SK-N-SH (cell line): Measurements from ENCODE around the gene KYAT1. TPM values are rescaled to one million over a fixed set of nuclear protein-coding genes. Genes with fewer than 3 reads are reported as not detected.

Source experiments
- CTCF ChIA-PET: fragments of 300-600, 350-600 bp; formaldehyde crosslinking; extraction: SDS; loops from one replicate; lab custom pipeline; 2021; lab: Yijun Ruan, JAX
- POLR2A ChIA-PET: fragments of 350-600 bp; sonication (Branson Sonifier 250); formaldehyde crosslinking; extraction: SDS; loops from one replicate; lab custom pipeline; 2020; ENCODE audit warnings: antibody characterized with exemption, inconsistent platforms; lab: Yijun Ruan, JAX
- DNase-seq: peaks from one replicate; pipeline ENCODE4 v3.0.0; 2012
- H2AFZ ChIP-seq: fragments of 200-600 bp; sonication (generic); 2 replicates; pipeline ENCODE4 v1.8.1; 2016; ENCODE audit warnings: antibody characterized with exemption, mild to moderate bottlenecking, low read depth
- H3F3A ChIP-seq: fragments of 200-600 bp; sonication (generic); replicated peaks from 2 replicates; pipeline ENCODE3; 2016; ENCODE audit warnings: antibody characterized with exemption, mild to moderate bottlenecking; ENCODE audit not compliant: insufficient read depth
- H3K27ac ChIP-seq, 2 experiments: fragments of 200-500 bp in 1 of 2; fragments of 200-600 bp in 1 of 2; sonication (Bioruptor generic) in 1 of 2; sonication (generic), shearing (Covaris generic) in 1 of 2; 2 replicates each; pipeline versions ENCODE4 v1.5.1 to v1.6.1; 2014 to 2016; ENCODE audit warnings: low read depth in 2 of 2, inconsistent platforms in 1 of 2, low read length in 1 of 2, mild to moderate bottlenecking in 1 of 2, mixed read lengths in 1 of 2
- H3K27me3 ChIP-seq: fragments of 200-600 bp; sonication (generic), shearing (Covaris generic); 2 replicates; pipeline ENCODE4 v1.6.1; 2016; ENCODE audit warnings: mixed run types; ENCODE audit not compliant: insufficient read depth
- H3K36me3 ChIP-seq, 2 experiments: fragments of 200-500 bp in 1 of 2; fragments of 200-600 bp in 1 of 2; sonication (Bioruptor generic) in 1 of 2; sonication (generic) in 1 of 2; replicated peaks in 1 of 2; 2 replicates each; pipeline versions ENCODE3 to v1.5.1; 2014 to 2016; ENCODE audit warnings: low read length in 1 of 2, mild to moderate bottlenecking in 1 of 2; ENCODE audit not compliant: insufficient read depth in 2 of 2, control insufficient read depth in 1 of 2
- H3K4me1 ChIP-seq, 2 experiments: fragments of 200-500 bp in 1 of 2; fragments of 200-600 bp in 1 of 2; sonication (Bioruptor generic) in 1 of 2; sonication (generic), shearing (Covaris generic) in 1 of 2; 2 replicates each; pipeline versions ENCODE4 v1.5.1 to v1.6.1; 2014 to 2016; ENCODE audit warnings: low read depth in 1 of 2, low read length in 1 of 2, mixed run types in 1 of 2; ENCODE audit not compliant: insufficient read depth in 2 of 2, control insufficient read depth in 1 of 2
- H3K4me2 ChIP-seq: fragments of 200-600 bp; sonication (generic), shearing (Covaris generic); 2 replicates; pipeline ENCODE4 v1.6.1; 2017; ENCODE audit warnings: mixed run types
- H3K4me3 ChIP-seq, 2 experiments: fragments of 200-500 bp in 1 of 2; fragments of 200-600 bp in 1 of 2; sonication (Bioruptor generic) in 1 of 2; sonication (generic), shearing (Covaris generic) in 1 of 2; 2 replicates each; pipeline versions ENCODE4 v1.5.1 to v1.8.1; 2014 to 2016; ENCODE audit warnings: low read depth in 2 of 2, inconsistent platforms in 1 of 2, low read length in 1 of 2, mild to moderate bottlenecking in 1 of 2, mixed read lengths in 1 of 2, moderate library complexity in 1 of 2
- H3K79me2 ChIP-seq: fragments of 200-600 bp; sonication (generic); 2 replicates; pipeline ENCODE4 v1.8.1; 2017; ENCODE audit warnings: mild to moderate bottlenecking; ENCODE audit not compliant: insufficient read depth
- H3K9ac ChIP-seq: fragments of 200-600 bp; sonication (generic); 2 replicates; pipeline ENCODE4 v1.6.1; 2017; ENCODE audit warnings: mixed run types
- H3K9me2 ChIP-seq: fragments of 200-600 bp; sonication (generic); 2 replicates; pipeline ENCODE4 v1.6.1; 2017; ENCODE audit warnings: mixed run types
- H3K9me3 ChIP-seq: fragments of 200-600 bp; sonication (generic); 2 replicates; pipeline ENCODE4 v1.6.1; 2017; ENCODE audit warnings: mixed run types, mild to moderate bottlenecking, moderate library complexity
- H4K20me1 ChIP-seq: fragments of 200-600 bp; sonication (generic); 2 replicates; pipeline ENCODE4 v1.6.1; 2017; ENCODE audit warnings: mild to moderate bottlenecking, mixed run types; ENCODE audit not compliant: insufficient read depth
- ELF1 ChIP-seq: IDR thresholded peaks from 2 replicates; pipeline ENCODE4 v1.4.0; 2012
- EP300 ChIP-seq, 2 experiments: IDR thresholded peaks; 2 replicates each; pipeline versions ENCODE4 v1.4.0 to v1.6.1; 2012; ENCODE audit warnings: borderline replicate concordance in 1 of 2, low read depth in 1 of 2, low read length in 1 of 2
- FOXJ3 ChIP-seq: sonication (generic); formaldehyde crosslinking; IDR thresholded peaks from 2 replicates; pipeline ENCODE4 v1.5.1; 2020; ENCODE audit warnings: mild to moderate bottlenecking, missing genetic modification reagents
- FOXM1 ChIP-seq: IDR thresholded peaks from 2 replicates; pipeline ENCODE4 v1.4.0; 2012; ENCODE audit warnings: low read depth, mild to moderate bottlenecking
- GABPA ChIP-seq: IDR thresholded peaks from 2 replicates; pipeline ENCODE4 v1.4.0; 2012; ENCODE audit warnings: low read depth, mild to moderate bottlenecking
- GATA2 ChIP-seq: sonication (generic); formaldehyde crosslinking; IDR thresholded peaks from 2 replicates; pipeline ENCODE4 v1.5.0; 2020; ENCODE audit warnings: mild to moderate bottlenecking, missing genetic modification reagents
- MEF2A ChIP-seq: IDR thresholded peaks from 2 replicates; pipeline ENCODE4 v1.4.0; 2012; ENCODE audit warnings: low read depth, borderline replicate concordance
- POLR2AphosphoS5 ChIP-seq: IDR thresholded peaks from 2 replicates; pipeline ENCODE4 v1.6.1; 2012; ENCODE audit warnings: low read depth, low read length
- RAD21 ChIP-seq: IDR thresholded peaks from 2 replicates; pipeline ENCODE4 v1.6.1; 2012; ENCODE audit warnings: mild to moderate bottlenecking, low read length
- RCOR1 ChIP-seq: fragments of 150-350 bp; IDR thresholded peaks from 2 replicates; pipeline ENCODE4 v1.6.1; 2017; ENCODE audit warnings: antibody characterized with exemption, low read length
- RFX5 ChIP-seq: IDR thresholded peaks from 2 replicates; pipeline ENCODE4 v1.6.1; 2012; ENCODE audit warnings: mild to moderate bottlenecking, improper control_type of control experiment, low read length
- RXRA ChIP-seq: IDR thresholded peaks from 2 replicates; pipeline ENCODE4 v1.4.0; 2012; ENCODE audit warnings: low read depth, mild to moderate bottlenecking, borderline replicate concordance
- SIN3A ChIP-seq: IDR thresholded peaks from 2 replicates; pipeline ENCODE4 v1.6.1; 2012; ENCODE audit warnings: low read depth, mild to moderate bottlenecking, low read length, moderate library complexity, borderline replicate concordance
- TCF12 ChIP-seq: IDR thresholded peaks from 2 replicates; pipeline ENCODE4 v1.4.0; 2012
- TEAD4 ChIP-seq: IDR thresholded peaks from 2 replicates; pipeline ENCODE4 v1.4.0; 2012; ENCODE audit warnings: mild to moderate bottlenecking, borderline replicate concordance; ENCODE audit not compliant: insufficient read depth
- YY1 ChIP-seq: IDR thresholded peaks from 2 replicates; pipeline ENCODE4 v1.4.0; 2012; ENCODE audit warnings: low read depth, mild to moderate bottlenecking
- WGBS: methylation state at CpG from one replicate; pipeline ENCODE4 v1.1.6; 2017; ENCODE audit warnings: low lambda C conversion rate; 5-methylcytosine and 5-hydroxymethylcytosine counted together
- polyA plus RNA-seq, 3 experiments: library from polyadenylated mRNA; depleted of rRNA; stranded (reverse); fragments of >200 nt; gene quantifications; 2 replicates each; pipeline ENCODE4 v1.2.3, GENCODE V29; 2012
- TF ChIP-seq, protein P1 (sequence below): IDR thresholded peaks from 2 replicates; pipeline ENCODE4; 2012
- TF ChIP-seq, protein P2 (sequence below): IDR thresholded peaks from 2 replicates; pipeline ENCODE4 v1.6.1; 2012; ENCODE audit warnings: mild to moderate bottlenecking, low read depth, low read length, moderate library complexity
- TF ChIP-seq, protein P3 (sequence below): fragments of 150-350 bp; IDR thresholded peaks from 2 replicates; pipeline ENCODE4 v1.6.1; 2016; ENCODE audit warnings: mild to moderate bottlenecking, low read depth, low read length
- TF ChIP-seq, protein P4 (sequence below): IDR thresholded peaks from 2 replicates; pipeline ENCODE4 v1.4.0; 2012; ENCODE audit warnings: low read depth

The KYAT1 gene
- polyA plus RNA-seq, 1 of the 3 experiments (the other 2 are of a cell fraction): 9.4 TPM

DNA sequence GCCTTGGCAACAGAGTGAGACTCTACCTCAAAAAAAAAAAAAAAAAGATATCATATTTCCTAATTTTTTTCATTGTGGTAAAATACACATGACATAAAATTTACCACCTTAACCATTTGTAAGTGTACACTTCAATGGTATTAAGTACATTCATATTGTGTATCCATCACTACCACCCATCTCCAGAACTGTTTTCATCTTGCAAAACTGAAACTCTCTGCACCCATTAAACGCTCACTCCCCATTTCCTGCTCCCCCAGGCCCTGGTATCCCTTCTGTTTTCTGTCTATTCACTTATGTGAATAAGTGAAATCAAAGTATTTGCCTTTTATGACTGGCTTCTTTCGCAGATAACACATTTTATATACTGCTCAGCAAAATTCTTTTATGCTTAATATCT is 13.0 kb upstream of the KYAT1 start:
- 89% methylated on average over 2 of the region's 2 CpGs for WGBS
- CTCF ChIA-PET: interaction anchor here (1.2 kb wide), 1 partner anchor 34 kb away, joined by 3 read pairs; no protein-coding TSS in a partner anchor
- Histone ChIP-seq H3K79me2 (peaks cover 93% of the 10 kb centered on the region), H3K9ac (no peak overlapping the region), H3K27ac (no peak overlapping the region), H2AFZ (no peak overlapping the region), H3K4me1 (peaks cover 2 to 15% of the 10 kb centered on the region in 2 experiments; a peak in 3 of 4 replicates), H4K20me1 (no peaks in the 10 kb centered on the region), H3K9me2 (no peaks in the 10 kb centered on the region), H3K4me3 (no peak overlapping the region), H3K36me3 (peaks cover 4 to 35% of the 10 kb centered on the region in 2 experiments), H3K27me3 (no peaks in the 10 kb centered on the region), H3F3A (peaks cover 6% of the 10 kb centered on the region), H3K9me3 (no peaks in the 10 kb centered on the region), H3K4me2 (no peak overlapping the region)
- no peak for DNase-seq
- POLR2A ChIA-PET: no interaction called here
- TF ChIP-seq, protein P1, sequence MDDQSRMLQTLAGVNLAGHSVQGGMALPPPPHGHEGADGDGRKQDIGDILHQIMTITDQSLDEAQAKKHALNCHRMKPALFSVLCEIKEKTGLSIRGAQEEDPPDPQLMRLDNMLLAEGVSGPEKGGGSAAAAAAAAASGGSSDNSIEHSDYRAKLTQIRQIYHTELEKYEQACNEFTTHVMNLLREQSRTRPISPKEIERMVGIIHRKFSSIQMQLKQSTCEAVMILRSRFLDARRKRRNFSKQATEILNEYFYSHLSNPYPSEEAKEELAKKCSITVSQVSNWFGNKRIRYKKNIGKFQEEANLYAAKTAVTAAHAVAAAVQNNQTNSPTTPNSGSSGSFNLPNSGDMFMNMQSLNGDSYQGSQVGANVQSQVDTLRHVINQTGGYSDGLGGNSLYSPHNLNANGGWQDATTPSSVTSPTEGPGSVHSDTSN: no peak
- TF ChIP-seq, protein P2, sequence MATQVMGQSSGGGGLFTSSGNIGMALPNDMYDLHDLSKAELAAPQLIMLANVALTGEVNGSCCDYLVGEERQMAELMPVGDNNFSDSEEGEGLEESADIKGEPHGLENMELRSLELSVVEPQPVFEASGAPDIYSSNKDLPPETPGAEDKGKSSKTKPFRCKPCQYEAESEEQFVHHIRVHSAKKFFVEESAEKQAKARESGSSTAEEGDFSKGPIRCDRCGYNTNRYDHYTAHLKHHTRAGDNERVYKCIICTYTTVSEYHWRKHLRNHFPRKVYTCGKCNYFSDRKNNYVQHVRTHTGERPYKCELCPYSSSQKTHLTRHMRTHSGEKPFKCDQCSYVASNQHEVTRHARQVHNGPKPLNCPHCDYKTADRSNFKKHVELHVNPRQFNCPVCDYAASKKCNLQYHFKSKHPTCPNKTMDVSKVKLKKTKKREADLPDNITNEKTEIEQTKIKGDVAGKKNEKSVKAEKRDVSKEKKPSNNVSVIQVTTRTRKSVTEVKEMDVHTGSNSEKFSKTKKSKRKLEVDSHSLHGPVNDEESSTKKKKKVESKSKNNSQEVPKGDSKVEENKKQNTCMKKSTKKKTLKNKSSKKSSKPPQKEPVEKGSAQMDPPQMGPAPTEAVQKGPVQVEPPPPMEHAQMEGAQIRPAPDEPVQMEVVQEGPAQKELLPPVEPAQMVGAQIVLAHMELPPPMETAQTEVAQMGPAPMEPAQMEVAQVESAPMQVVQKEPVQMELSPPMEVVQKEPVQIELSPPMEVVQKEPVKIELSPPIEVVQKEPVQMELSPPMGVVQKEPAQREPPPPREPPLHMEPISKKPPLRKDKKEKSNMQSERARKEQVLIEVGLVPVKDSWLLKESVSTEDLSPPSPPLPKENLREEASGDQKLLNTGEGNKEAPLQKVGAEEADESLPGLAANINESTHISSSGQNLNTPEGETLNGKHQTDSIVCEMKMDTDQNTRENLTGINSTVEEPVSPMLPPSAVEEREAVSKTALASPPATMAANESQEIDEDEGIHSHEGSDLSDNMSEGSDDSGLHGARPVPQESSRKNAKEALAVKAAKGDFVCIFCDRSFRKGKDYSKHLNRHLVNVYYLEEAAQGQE: no peak
- no peak for TF ChIP-seq MEF2A
- TF ChIP-seq RXRA: no peak
- TF ChIP-seq YY1: no peak
- no peak for TF ChIP-seq EP300 (IDR thresholded peaks at IDR 0.05; ENCODE audit: borderline replicate concordance in 1 of 2, low read depth in 1 of 2, low read length in 1 of 2)
- no peak for TF ChIP-seq TEAD4
- TF ChIP-seq FOXM1: no peak
- no peak for TF ChIP-seq GABPA
- TF ChIP-seq RFX5: no peak
- no peak for TF ChIP-seq POLR2AphosphoS5
- no peak for TF ChIP-seq SIN3A
- no peak for TF ChIP-seq FOXJ3 (CRISPR knock-in tag)
- no peak for TF ChIP-seq RCOR1
- TF ChIP-seq TCF12: no peak
- TF ChIP-seq, protein P3, sequence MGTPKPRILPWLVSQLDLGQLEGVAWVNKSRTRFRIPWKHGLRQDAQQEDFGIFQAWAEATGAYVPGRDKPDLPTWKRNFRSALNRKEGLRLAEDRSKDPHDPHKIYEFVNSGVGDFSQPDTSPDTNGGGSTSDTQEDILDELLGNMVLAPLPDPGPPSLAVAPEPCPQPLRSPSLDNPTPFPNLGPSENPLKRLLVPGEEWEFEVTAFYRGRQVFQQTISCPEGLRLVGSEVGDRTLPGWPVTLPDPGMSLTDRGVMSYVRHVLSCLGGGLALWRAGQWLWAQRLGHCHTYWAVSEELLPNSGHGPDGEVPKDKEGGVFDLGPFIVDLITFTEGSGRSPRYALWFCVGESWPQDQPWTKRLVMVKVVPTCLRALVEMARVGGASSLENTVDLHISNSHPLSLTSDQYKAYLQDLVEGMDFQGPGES: no peak
- no peak for TF ChIP-seq ELF1
- TF ChIP-seq, protein P4, sequence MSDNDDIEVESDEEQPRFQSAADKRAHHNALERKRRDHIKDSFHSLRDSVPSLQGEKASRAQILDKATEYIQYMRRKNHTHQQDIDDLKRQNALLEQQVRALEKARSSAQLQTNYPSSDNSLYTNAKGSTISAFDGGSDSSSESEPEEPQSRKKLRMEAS: no peak
- TF ChIP-seq RAD21: no peak
- TF ChIP-seq GATA2: no peak
